GM04504 (cell line): Measurements from ENCODE around the gene TXNL4A.

Experiments used
- DNase-seq: peaks from one replicate; pipeline ENCODE4 v3.0.0-alpha.2; 2012; ENCODE audit warnings: low read depth

TXNL4A gene

DNA sequence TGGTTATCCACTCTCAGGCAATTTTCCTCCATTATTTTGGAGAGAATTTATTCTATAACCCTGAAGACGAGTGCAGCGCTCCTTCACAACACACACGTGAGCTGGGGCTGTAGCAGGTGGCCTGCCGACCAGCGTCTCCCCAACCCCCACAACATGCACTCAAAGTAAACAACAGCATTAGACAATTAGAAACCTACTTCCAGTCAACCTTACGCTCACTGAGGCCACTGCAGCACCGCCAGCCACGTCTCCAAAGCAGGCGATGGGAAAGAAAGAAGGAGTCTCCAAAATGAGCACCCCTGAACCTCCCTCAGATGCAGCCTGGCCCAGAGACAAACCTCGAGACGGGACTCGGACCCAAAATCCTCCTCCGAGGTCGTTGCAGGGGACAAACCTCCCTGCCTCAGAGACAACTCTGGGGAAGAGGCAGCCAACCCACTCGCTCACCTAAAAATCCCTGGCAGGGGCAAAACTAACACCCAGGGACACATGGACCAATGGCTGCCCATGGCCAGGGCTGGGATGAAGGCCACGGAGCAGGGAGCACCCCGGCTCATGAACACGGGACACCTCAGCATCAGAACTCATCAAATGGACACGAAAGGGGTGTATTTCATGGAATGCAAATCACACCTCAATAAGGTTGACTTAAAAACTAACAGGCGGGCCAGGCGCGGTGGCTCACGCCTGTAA lies 39.5 kb downstream of the TXNL4A start:
- DNase-seq = no peak

DNA sequence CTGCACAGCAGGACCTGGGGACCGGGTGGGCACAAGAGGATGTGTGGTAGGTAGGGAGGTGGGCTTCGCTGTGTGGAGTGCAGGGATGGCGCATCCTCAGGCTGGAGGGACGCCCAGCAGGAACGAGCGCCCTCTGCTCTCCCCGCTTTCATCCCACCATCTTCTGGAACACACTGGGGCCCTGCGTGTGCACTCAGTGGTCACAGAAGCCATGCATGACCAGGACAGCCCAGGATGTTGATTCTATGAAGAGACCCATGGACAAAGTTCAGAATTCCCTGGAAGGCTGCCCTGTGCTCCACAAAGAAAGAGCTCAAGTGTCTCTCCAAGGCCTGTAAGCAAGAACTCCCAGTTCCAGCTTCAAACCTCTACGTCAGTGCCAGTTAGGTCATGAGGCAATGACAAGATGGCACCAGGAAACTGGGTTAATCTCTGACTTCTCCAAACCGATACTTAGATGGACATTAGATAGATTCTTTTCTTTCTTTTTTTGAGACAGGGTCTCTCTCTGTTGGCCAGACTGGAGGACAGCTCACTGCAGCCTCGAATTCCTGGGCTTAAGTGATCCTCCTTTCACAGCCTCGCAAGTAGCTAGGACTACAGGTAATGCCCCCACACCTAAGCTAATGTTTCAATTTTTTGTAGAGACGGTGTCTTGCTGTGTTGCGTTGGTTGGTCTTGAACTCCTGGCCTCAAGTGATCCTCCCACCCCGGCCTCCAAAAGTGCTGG lies 40.3 kb downstream of the TXNL4A start:
- DNase-seq = no peak

DNA sequence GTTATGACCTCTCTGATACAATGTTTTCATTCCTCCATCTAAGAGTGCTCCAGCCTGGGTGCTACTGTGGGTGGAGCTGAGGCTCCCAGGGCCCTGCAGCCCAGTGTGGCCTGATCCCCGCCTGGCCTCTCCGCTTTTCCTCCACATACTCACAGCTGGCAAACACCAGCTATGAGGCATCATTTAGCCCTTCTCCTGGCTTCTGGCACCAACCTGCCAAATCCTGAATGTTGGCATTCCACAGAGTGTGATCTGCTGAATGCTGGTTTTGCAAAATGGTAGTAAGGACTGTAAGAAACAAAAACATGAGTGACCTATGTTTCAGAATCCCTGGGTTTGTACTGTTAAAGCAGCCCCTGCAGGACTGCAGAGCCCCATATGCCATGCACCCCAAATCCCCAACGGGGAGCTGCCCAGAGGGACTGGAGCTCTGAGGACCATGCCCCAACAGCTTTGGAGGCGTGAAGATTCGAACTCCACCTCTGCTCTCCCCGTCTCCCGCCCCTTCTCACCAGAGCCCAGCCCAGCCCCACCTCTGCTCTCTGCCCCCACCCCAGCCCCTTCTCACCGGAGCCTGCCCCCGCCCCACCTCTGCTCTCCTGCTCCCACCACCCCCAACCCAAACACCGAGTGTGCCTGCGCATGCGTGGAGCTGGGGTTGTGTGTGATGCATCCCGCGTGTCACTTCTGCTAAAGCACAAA lies 41.2 kb downstream of the TXNL4A start:
- DNase-seq = no peak

DNA sequence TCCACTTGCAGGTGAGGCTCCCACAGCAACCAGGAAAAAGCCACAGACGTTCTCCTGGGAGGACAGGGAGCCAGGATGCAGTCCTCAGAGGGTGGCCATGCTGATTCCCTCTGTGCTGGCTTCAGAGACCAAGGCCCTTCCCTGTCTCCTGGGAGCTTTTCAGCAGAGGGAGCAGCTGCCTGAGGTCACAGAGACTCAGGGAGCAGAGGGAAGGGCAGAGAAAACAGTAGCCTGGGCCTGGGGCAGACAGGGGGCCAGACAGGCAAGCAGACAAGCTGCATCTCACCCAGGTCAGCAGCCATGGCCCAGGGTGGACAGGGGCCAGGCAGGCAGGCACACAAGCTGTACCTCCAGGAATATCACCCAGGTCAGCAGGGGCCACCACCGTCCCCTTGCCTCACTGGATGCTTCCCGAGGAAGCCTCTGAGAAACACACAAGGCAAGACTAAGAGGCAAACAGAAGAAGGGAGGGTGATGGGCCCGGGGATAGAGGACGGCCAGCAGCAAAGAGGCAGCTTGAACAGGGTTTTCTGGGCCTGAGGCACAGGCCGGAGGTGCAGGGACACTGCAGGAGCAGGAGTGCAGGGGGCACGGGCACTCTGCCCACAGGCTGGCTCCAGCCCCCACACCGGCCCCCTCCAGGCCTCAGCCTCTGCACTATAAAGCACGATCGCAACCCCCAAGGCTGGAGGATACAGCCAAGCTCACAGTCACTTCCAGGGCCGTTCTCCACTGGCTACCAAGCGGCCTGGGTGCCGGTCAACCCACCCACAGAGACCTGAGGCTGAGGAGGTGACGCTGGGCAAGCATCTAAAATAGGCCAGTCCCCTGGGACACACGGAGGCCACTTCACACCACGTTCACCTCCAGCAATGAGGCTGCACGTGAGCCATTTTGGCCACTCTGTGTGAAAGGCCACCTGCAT lies 43.0 kb downstream of the TXNL4A start:
- DNase-seq = no peak

DNA sequence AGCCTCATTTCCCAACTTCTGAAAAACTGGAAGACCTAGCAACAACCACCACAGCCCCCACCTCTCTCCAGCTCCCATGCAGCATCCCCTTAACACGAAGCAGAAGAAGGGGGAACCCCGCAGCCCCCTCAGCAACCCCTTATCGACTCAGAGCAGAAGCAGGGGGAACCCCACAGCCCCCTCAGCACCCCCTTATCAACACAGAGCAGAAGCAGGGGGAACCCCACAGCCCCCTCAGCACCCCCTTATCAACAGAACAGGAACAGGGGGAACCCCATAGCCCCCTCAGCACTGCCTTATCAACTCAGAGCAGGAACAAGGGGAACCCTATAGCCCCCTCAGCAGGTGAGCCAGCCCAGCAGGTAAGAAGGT lies 43.6 kb downstream of the TXNL4A start:
- DNase-seq = no peak

DNA sequence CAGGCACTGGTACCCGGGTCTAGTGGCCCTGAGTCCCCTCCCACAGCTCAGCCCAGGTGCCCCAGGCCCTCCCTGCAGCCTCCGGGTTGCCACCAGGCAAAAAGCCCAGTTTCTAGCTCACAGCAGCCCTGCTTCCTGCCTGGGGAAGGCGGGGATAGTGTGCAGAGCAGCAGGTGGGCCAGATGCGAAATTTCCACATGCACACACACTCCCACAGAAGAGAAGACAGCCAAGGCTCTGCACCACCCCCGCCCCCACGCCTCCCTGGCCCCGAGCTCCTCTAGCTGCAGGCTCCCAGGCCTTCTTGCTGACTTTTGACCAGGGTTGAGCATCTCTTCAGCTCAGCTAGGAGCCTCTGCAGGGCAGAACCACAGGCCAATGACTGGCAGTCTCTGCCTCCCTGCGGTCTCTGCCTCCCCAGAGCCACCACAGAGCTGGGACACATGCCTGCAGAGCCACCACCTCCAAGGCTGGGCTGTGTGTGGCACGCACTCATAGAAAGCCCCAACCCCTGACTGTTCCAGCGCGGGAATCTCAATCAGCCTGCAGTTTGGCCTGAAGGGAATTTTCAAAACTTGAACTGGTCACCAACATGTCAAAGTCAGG lies 44.1 kb downstream of the TXNL4A start:
- DNase-seq = no peak

DNA sequence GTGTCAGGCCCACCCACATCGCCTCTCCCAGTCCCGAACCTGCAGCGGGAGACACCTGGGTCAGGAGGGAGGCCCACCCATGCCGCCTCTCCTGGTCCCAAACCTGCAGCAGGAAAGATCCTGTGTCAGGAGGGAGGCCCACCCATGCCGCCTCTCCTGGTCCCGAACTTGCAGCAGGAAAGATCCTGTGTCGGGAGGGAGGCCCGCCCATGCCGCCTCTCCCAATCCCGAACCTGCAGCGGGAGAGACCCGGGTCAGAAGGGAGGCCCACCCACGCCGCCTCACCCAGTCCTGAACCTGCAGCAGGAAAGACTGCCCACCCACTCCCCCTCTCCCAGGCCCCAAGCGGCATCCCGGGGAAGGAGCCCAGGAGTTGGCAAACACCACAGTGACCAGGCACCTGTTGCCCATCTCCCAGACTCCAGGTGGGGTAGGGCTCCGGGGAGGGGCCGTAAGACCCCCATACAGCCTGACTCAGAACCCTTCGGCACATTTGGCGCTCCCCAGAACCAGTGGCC lies 44.7 kb downstream of the TXNL4A start:
- no peak for DNase-seq

DNA sequence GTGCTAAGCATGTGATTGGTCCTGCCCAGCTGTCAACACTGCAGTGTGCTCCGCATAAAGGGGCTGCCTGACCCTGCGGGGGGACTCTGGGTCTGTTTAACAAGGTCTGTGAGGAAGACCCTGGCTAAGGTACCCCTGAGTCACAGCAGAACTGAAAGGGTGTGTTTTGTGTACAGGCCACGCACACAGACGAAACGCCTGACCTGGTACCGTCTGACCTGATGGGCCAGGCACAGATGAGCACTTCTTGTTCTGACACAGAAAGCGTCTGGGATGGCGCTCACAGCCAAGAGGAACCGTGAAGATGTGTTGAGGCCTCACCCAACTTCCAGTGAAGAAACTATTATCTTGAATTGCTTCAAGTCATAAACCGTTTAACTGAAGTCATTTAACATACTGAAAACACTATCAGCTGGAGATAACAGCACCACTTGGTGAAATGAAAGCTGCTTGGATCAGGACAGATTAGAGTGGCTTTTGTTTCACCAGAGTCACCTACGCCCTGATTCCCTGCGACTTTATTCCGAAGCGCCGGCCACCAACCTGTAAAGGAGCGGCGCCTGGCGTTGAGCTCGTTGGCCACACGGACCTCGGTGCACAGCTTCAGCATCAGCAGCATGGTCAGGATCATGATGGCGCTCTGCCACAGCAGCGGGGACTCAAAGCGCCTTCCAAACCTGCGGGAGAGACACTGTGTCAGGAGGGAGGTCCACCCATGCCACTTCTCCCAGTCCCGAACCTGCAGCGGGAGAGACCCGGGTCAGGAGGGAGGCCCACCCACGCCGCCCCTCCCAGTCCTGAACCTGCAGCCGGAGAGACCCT lies 45.4 kb downstream of the TXNL4A start:
- DNase-seq = no peak

DNA sequence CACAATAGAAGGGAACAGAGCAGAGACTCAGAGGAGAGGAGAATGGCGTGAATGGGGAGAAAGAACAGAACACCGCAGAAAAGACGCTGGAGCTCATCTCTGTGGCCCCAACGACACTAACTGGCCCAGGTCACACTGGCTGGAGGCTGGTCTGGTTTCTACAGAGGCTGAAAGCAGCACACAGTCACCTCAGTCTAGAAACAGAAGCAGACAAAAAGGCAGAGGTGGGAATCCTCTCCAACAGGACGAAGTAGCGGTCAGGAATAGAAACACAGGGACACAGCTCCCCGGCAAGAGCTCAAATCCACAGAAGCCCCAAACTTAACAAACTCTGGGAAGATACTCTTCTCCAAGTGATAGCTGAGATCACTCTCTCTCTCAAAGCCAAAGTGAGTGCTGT lies 46.2 kb downstream of the TXNL4A start:
- DNase-seq = no peak

DNA sequence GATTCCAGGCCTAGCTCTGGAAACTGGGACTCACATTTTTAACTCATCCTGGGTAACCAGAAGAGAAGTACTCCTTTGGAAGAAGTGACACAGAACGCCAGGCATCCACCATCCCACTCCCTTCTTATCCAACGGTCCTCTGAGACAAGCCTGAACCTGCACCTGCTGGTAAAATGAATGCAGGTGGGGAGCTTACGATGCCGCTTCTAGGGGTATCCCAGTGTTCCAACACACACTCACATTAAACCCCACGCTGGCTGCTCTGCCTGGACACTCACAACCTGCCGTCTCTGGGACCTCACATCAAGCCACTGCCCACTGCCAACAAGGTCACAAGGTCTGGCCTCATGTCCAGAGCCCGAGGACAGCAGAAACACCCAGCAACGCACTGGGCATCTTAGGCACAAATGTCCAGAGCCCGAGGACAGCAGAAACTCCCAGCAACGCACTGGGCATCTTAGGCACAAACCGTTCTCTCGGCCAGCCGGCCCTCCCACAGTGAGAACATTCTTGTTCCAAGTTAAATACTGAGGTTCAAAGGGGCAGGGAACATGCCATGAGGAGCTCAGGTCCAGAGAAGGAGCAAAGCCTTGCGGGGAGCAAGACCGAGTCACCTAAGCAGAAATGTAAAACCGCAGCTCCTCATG lies 46.8 kb downstream of the TXNL4A start:
- DNase-seq = no peak

DNA sequence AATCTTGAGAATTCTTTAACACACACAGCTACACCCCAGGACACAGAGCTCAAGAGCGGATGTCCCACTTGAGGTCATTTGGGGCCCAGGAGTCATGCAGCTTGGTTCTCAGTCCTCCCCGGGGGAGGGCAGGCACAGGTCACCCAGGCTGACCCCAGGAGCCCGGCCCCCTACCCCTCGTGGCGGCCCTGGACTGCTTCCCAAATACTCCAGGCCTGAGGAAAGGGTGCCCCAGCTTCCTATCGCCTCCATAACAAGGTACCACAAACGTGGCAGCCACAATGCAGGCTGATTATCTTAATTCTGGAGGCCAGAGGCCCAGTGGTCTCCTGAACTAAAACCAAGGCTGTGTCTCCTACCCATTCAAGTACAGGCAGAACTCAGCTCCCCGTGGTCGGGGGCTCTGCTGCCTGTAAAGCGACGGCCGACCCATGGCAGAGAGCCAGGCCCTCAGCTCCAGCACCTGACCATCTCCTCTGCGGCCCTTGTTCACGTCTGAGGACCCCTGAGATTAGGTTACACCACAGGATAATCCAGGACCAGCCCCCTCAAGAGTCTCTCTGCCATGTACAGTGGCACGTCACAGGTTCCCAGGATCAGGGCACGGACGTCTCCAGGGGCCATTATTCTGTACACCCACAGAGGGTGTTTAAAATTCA lies 47.4 kb downstream of the TXNL4A start:
- no peak for DNase-seq

DNA sequence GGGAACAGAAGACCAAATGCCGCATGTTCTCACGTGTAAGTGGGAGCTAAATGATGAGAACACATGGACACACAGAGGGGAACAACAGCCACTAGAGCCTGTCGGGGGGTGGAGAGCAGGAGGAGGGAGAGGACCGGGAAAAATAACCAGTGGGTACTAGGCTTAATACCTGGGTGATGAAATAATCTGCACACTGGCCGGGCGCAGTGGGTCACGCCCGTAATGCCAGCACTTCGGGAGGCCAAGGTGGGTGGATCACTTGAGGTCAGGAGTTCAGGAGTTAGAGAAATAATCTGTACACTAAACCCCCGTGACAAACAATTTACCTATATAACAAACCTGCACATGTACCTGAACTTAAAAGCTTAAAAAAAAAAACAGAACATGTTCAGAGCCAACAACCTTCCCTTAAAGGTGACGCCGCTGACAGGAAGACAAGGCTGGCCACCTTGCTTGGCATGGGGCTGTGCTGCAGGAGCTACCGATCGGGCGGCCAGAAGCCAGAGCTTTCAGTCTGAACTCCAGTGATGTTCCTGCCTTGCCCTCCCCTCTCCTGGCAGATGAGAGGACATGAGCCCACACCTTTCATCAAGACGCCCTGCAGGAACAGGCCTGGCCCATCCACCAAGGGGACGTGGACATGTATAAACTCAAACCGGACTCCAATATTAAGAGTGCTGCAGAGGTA lies 48.1 kb downstream of the TXNL4A start:
- no peak for DNase-seq

DNA sequence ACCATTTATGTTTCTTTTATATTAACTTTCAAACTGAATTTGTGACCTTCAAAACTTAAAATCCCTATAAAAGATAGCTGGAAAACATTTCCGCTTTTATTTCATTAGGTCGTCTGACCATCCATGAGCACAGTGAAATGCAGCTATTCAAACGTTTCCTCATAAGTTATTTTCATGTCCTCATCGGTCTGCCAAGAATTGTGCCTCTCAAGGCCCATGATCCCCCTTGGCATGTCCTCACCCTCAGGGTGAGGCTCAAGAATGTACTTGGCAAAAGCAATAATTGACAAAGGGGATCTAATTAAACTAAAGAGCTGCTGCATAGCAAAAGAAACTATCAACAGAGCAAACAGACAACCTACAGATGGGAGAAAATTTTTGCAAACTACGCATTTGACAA lies 49.3 kb downstream of the TXNL4A start:
- DNase-seq = no peak

DNA sequence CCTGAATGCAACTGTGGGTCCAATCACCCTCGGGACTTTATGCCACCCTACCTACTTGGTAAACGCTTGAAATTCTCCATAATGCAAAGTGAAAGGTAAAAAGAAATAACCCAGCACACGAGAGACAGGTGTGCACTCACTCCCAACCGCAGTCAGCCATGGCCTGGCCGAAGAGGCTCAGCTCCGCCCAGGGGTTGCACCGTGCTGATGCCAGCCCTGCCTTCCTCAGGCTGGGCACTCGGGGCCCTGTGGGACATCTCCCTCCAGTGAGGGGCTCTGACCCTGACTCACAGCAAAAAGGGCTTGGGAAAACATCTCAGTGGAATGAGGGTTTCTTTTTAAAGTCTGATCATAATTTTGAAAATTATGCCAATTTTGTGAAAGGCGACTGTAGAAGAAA lies 50.2 kb downstream of the TXNL4A start:
- DNase-seq = no peak

DNA sequence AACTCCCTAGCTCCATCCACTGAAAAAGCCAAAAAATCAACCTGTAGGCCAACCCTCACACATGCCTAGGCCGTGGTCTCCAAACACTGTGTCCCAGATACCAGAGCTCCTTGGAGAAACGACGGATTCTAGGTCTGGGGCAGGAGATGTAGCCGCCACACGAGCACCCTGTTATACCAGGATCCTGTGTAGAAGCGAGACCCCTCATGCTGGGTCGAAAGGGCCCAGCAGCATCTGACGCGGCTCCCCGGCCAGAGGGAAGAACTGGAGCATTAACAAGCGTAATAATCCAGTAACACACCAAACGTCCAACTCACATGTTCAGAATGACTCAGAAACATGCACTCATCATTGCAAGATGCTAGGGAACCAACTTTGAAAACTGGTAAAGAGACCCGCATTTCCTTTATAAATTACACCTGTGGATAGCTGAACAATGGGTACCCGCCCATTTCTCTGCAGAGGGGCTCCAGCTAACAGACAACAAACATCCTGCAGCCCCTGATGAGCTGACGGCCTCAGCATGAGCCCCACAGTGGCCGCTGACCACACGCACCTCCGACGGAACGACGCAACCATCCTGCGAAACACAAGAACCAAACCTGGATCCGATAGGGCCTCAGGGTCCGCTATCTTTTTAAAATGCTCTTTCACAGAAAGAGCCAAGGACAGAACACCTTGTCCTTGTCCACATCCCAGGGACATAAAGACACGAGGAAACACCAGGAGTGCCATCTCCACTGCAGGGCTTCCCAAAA lies 51.1 kb downstream of the TXNL4A start:
- DNase-seq = no peak

DNA sequence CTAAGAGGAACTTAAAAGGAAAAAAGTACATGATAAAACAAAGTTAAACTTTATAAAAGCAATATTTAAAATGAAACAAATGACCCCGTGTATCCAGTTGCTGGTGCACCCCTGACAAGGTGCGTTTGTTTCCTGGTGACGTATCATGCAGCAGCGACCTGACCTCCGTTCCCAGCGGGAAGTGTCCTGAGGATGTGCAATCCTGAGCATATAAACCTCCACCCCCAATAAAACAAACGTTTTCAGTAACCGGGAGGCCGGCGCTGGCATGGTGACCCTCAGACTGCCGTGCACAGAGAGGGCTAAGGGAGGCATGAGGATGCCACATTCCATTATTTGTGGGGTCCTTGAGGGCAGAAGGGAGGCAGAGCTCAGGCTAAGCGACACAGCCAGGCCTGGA lies 51.7 kb downstream of the TXNL4A start:
- DNase-seq = no peak

DNA sequence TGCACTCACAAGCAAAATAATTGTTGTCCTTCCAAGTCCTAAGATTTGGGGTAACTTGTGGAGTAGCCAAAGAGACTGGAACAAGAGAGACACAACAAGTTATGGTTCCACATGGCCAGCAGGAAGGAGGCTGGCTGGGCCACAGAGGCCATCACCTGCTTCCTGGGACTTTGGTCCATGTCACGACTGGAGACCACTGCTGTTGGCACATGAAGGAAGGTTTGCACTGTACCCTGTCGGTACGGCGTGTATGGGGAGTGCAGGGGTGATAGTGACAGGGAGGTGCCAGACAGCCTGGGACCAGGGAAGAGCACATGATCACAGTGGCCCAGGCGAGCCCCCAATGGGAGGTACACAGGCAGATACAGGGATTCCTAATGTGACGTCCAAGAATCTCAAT lies 52.4 kb downstream of the TXNL4A start:
- no peak for DNase-seq

DNA sequence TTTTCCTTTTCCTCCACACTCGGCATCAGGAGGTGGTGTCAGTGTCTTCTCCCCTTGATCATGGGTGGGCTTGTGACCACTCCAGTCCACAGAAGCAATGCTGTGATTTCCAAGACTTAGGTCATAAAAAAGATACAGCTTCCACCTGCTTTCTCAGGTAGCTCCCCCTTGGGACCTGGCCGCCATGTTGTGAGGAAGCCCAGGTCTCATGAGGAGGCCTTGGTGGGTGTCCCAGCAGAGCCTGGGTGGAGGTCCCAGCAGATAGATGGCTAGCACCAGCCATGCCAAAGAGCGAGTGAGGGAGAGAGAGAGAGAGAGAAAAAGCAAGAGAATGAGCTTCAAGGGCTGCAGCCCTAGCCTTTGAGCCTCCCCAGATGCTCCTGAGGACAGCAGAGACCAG lies 52.9 kb downstream of the TXNL4A start:
- DNase-seq = no peak
